ENCODE measurements around the gene SOAT1.

- TF ChIP-seq ZNF70 (CRISPR knock-in tag; IDR thresholded peaks at IDR 0.05) (no peak), SNAI2 (CRISPR knock-in tag; IDR thresholded peaks at IDR 0.05) (no peak), BACH2 (CRISPR knock-in tag; IDR thresholded peaks at IDR 0.05; ENCODE audit: borderline replicate concordance) (no peak), TCF4 (CRISPR knock-in tag; IDR thresholded peaks at IDR 0.05; ENCODE audit: borderline replicate concordance) (no peak), CSRNP3 (CRISPR knock-in tag; IDR thresholded peaks at IDR 0.05) (no peak), ZFP3 (CRISPR knock-in tag; IDR thresholded peaks at IDR 0.05) (no peak), TOX (CRISPR knock-in tag; IDR thresholded peaks at IDR 0.05; ENCODE audit: borderline replicate concordance) (no peak), ZC3H10 (CRISPR knock-in tag; IDR thresholded peaks at IDR 0.05) (no peak), PATZ1 (CRISPR knock-in tag; IDR thresholded peaks at IDR 0.05; ENCODE audit: borderline replicate concordance) (no peak), ARNTL (CRISPR knock-in tag; IDR thresholded peaks at IDR 0.05; ENCODE audit: borderline replicate concordance, low read depth) (no peak), ZFP30 (CRISPR knock-in tag; IDR thresholded peaks at IDR 0.05) (no peak), RARB (CRISPR knock-in tag; IDR thresholded peaks at IDR 0.05) (no peak)
- TF ChIP-seq, protein P1, sequence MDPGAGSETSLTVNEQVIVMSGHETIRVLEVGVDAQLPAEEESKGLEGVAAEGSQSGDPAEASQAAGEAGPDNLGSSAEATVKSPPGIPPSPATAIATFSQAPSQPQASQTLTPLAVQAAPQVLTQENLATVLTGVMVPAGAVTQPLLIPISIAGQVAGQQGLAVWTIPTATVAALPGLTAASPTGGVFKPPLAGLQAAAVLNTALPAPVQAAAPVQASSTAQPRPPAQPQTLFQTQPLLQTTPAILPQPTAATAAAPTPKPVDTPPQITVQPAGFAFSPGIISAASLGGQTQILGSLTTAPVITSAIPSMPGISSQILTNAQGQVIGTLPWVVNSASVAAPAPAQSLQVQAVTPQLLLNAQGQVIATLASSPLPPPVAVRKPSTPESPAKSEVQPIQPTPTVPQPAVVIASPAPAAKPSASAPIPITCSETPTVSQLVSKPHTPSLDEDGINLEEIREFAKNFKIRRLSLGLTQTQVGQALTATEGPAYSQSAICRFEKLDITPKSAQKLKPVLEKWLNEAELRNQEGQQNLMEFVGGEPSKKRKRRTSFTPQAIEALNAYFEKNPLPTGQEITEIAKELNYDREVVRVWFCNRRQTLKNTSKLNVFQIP (CRISPR knock-in tag; IDR thresholded peaks at IDR 0.05; ENCODE audit: borderline replicate concordance, low read depth): no peak
Measured at GRCh38 chr1:179353546-179353945, 59.9 kb downstream of the SOAT1 start.
